IPS DF 4.7 (cell line): ENCODE results near the gene ATF4.
"Not testable (repeated sequence)": the region's sequence is repeated elsewhere in the genome, so short reads cannot be mapped to it uniquely, and the experiment has no call there.

Experiments used
- DNase-seq: peaks from one replicate; pipeline ENCODE4 v3.0.0-alpha.2; 2013; ENCODE audit warnings: low spot score; ENCODE audit errors: extremely low read depth

Gene ATF4

DNA sequence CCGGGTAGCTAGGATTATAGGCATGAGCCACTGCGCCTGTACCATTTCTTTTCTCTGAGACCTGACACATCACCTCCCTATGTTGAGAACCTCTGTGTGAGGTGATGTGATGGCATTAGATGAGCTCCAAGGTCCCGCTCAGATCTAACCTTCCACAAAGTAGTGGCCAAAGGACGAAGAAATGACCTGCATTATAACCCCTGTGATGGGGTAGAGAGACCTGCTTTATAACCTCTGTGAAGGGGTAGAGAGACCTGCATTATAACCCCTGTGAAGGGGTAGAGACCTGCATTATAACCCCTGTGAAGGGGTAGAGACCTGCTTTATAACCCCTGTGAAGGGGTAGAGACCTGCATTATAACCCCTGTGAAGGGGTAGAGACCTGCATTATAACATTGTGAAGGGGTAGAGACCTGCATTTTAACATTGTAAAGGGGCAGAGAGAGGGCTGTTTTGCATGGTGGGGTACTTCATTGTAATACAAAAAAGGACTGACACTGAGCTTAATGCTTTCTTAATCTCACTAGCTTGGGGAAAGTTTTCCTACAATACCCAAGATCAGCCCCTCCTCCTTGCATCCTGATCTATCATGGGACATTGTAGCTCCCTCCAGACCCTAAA lies 9.7 kb upstream of the ATF4 start:
- no peak for DNase-seq

DNA sequence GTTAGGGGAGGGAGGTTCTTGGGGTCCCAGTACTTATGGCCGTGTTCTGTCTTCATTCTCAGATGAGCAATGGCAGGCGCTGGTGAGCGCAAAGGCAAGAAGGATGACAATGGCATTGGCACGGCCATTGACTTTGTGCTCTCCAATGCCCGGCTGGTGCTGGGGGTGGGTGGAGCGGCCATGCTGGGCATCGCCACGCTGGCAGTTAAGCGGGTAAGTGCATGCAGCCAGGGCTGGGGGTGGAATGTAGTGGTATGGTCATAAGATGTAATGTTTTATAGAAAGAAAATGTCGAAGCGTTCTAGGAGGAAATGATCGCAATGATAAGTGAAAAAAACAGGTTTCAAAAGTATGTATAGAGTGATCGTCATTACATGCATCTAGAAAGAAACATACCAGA lies 9.1 kb upstream of the ATF4 start:
- no peak for DNase-seq

DNA sequence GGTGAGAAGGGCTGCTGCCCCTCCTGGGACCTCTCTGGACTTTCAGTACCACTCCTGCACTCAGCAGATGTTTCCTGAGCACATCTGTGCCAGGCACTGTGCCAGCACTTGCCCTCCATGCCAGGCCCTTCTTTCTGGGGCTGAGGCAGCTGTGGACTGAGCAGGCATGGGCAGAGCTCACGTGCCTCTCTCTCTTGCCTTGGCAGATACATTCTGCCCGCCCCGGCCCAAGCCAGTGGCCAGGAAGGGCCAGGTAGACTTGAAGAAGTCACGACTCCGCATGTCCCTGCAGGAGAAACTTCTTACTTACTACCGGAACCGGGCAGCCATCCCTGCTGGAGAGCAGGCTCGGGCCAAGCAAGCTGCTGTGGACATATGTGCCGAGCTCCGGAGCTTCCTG lies 8.3 kb upstream of the ATF4 start:
- no peak for DNase-seq

DNA sequence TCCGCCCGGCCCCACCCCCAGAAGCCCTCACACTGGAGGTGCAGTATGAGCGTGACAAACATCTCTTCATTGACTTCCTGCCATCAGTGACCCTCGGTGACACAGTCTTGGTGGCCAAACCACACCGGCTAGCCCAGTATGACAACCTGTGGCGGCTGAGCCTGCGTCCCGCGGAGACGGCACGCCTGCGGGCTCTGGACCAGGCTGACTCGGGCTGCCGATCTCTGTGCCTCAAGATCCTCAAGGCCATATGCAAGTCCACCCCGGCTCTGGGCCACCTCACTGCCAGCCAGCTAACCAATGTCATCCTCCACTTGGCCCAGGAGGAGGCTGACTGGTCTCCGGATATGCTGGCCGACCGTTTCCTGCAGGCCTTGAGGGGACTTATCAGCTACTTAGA lies 6.6 kb upstream of the ATF4 start:
- no peak for DNase-seq

DNA sequence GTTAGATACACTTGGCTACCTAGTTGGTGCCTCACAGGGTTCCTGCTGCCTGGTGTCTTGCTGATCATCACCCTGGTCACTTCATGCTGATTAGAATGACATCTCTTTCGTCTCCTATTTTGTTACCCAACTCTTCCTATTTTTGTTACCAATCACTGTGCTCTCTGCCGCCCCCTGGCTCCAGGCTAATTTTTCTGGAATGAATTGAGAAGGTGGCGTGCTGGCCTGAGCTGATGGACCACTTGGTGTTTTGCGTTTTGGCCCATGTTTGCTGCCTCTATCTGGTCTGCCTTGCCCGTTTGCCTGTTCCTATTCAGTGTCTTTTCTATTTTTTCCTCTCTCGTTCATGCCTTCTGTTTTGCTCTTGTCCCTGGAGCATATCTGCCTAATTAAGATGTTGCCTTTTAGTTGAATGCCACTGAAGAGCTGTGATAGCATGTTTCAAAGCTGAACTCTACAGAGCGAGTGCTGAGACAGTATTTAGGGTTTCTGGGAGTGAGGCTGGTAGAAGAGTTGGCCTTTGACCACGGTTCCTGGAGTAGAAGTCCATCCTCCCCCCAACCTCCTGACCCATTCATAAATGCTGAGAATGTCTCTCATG lies 5.9 kb upstream of the ATF4 start:
- DNase-seq, result no peak

DNA sequence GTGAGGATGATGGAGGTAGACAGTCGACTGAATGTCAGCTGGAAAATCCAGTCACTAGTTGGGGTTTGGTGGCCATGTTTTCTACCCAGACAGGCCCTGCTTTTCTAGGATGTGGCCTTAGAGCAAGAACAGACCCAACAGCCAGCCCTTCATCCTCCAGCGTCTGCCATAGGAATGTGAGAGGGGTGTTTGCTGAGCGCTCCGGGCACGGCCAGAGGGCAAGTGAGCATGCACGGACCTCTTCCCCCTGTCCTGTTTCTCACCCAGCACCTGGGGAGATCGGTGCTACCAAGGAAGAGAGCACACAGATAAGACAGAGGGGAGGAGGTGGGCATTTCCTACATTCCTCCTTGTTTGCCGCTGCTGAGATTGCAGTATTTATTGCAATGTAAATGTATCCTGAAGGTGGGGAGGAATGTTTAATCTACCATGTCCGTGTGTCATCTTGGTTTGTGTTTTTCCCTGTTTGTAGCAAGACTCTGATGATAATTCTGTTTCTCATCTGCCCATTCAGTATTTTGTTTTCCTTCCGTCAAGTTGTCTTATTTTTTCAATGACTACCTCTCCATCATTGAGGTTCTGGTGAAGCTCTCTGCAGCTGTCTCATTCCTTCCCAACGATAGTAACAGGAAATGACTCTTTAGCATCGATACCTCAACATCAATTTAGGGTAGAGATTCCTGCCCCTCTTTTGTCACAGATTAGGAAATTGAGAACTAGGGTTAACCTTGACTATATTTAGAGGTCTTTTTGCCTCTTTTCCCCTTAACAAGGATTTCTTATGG lies 4.9 kb upstream of the ATF4 start:
- no peak for DNase-seq

DNA sequence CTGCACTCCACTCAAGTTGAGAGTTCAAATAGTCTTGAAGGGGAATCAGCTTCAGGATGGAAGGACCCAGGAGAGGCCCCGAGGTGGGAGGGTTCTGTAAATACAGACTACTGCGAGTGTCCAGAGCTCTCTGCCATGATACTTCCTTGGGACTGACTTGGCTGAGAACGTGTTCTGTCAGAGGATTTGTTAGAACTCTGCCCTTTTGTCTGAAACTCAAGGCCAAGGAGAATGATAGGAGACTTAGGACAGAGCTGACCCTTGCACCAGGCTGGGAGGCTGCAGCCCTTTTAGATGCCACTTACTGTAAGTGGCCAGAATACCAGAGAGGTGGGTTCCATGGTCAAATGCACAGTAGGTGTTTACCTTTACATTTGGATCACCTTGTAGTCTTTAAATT lies 2.9 kb upstream of the ATF4 start:
- DNase-seq, result no peak

DNA sequence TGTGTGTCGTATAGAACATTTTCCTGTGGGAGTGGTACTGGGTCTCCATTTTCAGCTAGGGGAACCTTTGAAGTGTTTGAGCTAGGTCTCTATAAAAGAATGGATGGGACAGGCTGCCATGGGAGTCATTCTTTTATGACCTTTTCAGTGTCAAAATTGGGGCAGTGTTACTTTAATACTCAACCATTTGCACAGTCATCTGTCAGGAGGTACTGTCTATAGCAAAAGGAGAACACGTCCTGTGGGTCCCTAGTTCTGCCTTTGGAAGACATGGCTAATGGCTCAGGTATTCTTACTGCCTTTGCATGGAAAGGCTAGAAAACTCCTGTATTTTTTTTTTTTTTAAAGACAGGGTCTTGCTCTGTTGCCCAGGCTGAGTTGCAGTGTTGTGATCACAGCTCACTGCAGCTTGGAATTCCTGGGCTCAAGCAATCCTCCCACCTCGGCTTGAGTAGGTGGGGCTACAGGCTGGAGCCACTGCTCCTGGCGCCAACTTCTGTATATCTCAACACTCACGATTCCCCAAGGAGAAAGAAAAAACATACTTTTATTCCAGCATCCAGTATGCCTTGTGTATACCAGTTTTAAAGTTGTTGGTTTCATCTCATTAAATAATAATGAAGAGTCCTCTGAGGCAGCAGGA lies 2.1 kb upstream of the ATF4 start:
- DNase-seq, result no peak

DNA sequence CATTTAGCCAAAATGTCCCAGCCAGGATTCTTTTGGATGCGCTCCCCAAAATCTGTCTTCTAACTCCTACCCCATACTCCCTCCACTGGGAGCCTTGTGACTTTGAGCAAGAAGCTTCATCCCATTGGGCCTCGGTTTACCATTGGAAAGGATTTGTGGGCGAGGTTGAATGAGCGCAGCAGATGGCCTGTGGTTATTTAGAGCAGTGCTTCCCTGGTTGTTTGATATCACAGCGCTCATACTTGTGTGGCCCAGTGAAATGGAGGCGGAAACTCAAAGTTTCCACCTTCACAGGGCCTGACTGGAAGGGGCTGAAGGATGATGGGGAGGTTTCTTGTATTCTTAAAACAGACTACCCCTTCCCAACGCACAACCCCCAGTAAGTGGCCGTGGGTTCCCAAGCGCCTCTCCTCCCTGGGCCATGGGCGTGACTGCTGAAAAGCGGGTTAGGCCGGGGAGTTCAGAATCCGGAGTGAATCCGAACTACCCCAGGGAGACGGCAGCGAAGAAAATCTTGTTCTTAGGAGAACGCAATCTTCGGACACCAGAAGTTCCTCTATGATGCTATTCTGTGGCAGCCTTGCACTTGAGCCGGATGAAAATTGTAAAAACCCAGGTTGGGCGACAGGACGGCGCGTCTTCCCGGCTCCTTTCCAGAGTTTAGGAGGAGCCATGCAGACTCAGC lies 1.2 kb upstream of the ATF4 start:
- no peak for DNase-seq

DNA sequence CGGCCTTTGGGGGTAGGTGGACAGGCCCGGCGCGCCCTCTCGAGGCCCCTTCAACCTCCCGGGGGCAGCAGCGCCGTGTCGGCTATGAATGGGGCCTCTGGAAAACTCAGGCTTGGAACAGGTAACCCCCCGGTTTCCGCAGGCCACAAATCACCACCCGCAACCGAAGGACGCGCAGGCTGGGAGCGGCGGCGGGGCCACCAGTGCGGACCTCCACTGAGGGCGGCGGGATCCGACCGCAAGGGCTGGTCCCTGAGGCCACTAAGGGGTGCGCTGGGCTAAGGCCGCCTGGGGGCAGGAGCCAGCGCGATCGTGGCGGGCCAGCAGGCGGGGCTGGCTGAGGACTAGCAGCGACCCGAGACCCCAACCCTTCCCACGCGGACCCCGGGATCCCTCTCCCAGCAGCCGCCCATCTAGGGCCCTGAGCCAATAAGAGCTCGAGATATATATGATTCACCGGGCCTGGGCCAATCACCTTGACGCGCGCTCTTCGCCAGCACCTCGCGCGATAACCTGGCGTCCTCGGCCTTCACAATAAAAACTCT lies 609 bp upstream of the ATF4 start:
- DNase-seq, result no peak

DNA sequence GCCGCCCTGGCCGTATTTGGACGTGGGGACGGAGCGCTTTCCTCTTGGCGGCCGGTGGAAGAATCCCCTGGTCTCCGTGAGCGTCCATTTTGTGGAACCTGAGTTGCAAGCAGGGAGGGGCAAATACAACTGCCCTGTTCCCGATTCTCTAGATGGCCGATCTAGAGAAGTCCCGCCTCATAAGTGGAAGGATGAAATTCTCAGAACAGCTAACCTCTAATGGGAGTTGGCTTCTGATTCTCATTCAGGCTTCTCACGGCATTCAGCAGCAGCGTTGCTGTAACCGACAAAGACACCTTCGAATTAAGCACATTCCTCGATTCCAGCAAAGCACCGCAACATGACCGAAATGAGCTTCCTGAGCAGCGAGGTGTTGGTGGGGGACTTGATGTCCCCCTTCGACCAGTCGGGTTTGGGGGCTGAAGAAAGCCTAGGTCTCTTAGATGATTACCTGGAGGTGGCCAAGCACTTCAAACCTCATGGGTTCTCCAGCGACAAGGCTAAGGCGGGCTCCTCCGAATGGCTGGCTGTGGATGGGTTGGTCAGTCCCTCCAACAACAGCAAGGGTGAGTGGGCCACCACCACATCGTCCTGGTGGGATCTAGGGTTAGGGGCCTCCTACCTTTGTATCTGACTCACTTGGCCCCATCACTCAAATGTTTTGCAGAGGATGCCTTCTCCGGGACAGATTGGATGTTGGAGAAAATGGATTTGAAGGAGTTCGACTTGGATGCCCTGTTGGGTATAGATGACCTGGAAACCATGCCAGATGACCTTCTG lies 934 bp downstream of the ATF4 start:
- DNase-seq, result not testable (repeated sequence)

DNA sequence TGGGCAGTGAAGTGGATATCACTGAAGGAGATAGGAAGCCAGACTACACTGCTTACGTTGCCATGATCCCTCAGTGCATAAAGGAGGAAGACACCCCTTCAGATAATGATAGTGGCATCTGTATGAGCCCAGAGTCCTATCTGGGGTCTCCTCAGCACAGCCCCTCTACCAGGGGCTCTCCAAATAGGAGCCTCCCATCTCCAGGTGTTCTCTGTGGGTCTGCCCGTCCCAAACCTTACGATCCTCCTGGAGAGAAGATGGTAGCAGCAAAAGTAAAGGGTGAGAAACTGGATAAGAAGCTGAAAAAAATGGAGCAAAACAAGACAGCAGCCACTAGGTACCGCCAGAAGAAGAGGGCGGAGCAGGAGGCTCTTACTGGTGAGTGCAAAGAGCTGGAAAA lies 1.7 kb downstream of the ATF4 start:
- not testable (repeated sequence) for DNase-seq

DNA sequence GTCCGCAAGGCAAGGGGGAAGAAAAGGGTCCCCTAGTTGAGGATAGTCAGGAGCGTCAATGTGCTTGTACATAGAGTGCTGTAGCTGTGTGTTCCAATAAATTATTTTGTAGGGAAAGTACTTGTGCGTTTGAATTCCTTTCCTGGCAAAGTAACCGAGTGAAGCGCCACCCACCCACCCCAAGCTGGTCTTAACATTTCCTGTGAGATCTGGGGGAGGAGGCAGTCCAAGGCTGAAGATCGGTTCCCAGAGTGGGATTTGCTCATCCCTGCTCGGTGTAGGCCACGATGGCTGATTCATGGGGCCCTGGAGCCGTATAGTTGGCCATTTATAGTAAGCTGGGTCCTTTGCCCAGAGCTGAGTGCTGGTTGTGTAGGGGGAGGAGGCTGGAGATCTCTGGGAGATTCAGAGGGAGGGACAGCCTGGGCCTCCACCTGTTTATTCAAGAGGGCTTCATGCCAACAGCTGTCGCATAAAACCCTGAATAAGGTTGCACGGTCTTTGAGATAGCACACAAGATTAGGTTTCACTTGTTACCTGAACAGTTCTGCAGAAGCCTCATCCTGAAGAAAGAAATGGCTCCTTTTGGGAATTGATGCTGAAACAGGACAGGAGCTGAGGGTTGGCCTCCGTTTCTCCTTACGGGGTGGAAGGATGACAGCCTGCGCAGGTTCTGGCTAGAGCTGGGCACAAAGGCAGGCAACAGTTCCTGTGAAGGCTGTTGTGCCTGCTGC lies 2.4 kb downstream of the ATF4 start:
- no peak for DNase-seq

DNA sequence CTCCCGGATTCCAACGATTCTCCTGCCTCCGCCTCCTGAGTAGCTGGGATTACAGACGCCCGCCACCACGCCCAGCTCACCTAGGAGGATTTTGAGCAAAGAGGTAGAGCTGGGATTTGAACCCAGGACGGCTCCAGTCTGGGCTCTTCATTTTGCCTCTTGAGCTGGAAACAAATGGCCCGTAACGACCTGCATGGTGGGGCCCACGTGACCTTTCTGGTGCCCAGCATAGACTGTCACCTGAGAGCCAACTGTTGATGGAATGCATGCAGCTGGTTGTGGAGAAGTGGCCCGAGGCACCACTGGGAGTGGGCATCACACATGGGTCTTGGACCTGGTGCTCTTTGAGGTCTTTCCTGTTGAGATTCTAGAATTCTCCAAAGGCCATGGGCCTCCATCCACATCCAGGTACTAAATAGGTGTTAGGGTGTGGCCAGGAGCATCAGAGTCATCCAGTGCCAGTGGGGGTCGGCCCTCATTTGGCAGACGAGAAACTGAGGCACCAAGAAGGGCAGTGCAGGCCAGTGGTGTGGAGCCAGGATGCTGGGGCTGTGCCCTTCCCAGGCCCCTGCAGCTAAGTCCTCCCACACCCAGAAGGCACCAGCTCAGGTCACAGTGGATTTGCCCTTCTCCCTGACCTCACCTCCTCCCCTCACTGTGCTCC lies 3.9 kb downstream of the ATF4 start:
- no peak for DNase-seq

DNA sequence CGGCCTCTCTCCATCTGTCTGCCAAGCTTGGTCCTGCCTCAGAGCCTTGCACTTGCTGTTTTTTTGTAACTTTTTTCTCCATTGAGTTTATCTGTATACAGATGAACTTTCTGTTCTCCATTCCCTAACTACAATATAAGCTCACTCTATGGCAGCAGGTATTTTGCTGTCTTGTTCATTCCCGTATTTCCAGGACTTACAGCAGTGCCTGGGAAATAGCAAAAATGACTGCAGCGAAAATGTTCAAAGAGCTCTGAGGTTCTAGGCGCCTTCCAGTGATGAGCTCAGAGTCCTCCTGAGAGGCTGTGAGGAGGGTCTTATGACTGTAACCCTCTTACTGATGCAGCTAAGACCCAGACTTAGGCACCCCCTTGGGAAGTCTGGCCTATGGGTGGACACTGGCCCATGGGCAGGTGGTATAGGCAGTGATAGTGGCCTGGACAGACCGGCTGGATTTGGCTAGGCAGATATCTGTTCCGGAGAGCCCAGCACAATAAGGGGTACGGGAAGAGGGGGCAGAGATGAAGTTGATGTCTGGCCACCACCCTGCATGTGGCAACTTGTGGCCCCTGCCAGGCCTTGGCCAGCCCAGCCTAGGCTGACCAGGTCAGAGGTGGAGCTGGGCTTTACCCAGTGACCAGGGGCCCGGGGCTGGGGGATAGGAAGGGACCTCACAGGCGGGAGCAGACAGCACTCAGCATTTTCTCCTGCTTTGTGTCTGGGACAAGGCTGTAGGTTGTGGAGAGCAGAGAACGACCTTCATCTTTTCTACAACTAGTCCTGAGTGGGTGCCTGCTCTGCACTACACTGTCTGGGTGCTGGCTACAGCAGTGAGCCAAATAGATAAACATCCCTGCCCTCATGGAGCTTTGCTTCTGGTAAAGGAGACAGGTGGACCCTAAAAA lies 4.6 kb downstream of the ATF4 start:
- DNase-seq, result no peak

DNA sequence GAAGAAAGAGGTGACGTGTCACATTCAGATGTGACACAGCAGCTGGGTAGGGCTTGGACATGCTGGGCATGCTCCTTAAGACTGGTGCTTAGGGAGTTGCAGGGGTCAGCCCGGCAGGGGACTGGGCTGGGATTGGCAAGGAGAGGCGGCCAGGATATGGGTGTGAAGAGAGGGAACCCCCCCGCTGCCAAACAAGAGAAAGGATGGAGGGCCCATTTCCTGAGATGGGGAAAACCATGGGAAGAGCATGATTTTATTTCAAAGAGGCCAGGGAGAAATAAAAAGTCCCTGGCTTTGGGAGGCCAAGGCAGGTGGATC lies 5.3 kb downstream of the ATF4 start:
- no peak for DNase-seq

DNA sequence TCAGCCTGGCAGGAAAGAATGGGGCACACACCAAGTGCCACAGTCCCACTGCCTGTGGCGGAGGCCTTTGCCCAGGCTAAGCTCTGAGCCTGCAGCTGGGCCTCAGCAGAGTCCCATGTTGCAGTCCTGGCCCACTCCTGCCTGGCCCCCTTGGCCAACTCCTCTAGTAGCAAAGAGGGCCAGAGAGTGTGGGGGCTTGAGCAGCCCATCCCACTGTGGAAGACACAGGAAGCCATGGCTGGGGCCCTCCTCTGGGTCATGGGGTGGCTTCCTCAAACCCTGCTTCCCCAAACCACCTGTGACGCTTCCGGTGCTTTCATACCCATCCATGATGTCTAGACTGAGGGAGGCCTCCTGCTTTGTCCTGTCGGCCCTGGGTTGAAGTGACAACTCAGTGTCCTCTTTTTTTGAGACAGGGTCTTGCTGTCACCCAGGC lies 6.4 kb downstream of the ATF4 start:
- DNase-seq, result no peak

DNA sequence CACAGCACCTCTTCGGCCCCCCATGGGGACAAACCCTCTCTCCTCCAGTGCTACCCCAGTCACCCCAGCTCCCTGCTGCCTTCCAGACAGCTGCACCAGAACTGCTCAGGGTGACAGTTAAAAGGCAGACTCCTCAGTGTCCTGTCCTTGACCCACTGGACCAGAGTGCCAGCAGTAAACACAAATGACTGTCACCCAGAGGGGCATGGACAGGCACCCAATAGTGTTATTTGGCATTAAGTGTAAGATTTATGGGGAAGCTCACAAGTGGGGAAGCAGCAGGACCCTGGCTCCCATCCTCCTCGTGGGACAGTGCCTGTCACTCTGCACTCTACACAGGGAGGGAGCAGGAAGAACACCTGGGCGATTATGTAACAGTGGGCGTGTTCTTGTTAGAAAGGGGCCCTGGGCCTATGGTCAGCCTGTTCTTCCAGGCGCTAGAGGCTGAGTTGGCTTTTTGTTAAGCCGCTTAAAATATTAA lies 7.2 kb downstream of the ATF4 start:
- no peak for DNase-seq
